ENCODE measurements around the gene TSN.

DNA sequence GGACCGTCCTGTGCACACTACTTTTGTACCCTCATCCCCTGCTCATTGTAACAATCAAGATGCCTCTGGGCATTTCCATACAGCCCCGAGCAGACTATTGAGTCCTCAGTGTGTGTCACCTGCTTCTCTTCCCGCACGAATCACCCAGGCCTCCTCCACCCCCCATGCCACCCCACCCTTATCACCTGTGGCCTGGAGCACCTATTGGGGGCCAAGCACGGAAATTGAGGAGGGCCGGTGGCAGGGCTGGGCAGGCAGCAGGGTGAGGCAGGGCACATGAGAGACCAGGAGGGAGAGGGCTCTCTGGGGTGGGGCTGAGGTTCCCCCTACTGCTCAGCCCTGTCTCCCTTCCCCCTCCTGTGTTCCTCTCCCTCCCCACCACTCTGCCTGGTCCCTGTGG is 14.5 kb upstream of the TSN start:
- TF ChIP-seq, protein P1, sequence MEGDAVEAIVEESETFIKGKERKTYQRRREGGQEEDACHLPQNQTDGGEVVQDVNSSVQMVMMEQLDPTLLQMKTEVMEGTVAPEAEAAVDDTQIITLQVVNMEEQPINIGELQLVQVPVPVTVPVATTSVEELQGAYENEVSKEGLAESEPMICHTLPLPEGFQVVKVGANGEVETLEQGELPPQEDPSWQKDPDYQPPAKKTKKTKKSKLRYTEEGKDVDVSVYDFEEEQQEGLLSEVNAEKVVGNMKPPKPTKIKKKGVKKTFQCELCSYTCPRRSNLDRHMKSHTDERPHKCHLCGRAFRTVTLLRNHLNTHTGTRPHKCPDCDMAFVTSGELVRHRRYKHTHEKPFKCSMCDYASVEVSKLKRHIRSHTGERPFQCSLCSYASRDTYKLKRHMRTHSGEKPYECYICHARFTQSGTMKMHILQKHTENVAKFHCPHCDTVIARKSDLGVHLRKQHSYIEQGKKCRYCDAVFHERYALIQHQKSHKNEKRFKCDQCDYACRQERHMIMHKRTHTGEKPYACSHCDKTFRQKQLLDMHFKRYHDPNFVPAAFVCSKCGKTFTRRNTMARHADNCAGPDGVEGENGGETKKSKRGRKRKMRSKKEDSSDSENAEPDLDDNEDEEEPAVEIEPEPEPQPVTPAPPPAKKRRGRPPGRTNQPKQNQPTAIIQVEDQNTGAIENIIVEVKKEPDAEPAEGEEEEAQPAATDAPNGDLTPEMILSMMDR (IDR thresholded peaks at IDR 0.05; ENCODE audit: low read depth, low read length, poor library complexity, severe bottlenecking), result no peak
- TF ChIP-seq EZH2phosphoT487 (IDR thresholded peaks at IDR 0.05; ENCODE audit: borderline replicate concordance, low read length), result no peak

All from DOHH2 (cell line).